Mucosa of gallbladder (tissue), 1 donor: ENCODE results near the gene BCCIP. TPM values are rescaled to one million over a fixed set of nuclear protein-coding genes. Genes with fewer than 3 reads are reported as not detected.

Experiments
- DNase-seq: peaks from one replicate; pipeline ENCODE4 v3.0.0-alpha.2; 2020; ENCODE audit warnings: low spot score
- total RNA-seq: library from RNA; stranded (reverse); gene quantifications from one replicate; pipeline ENCODE4 v1.2.1, GENCODE V29; 2021
- donor health status: DM: no; HTN: no; CAD: no.

Gene BCCIP
- total RNA-seq, 1 donor from 2014 or later: 40.7 TPM

DNA sequence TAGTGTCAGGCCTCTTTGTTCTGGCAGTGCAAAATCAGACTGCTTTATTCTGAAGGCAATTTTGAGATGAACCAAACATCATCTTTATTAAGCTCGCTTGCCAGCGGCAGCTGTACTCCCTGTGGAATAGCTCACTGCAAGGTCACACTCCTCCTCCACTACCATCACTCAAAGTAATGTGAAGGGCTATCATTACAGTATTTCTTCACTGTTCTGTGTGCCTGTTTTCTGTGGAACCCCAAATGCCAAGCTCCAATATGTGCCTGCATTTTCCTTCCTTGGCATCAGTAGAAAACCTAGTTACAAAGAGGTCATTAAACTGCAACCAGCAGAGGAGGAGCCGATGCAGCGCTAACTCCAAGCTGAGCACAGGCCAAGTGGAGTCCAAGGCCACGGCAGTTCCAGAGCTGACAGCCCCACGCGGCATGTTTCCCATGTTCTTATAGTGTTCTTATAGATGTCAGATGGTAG lies 21.4 kb downstream of the BCCIP start:
- no peak for DNase-seq

DNA sequence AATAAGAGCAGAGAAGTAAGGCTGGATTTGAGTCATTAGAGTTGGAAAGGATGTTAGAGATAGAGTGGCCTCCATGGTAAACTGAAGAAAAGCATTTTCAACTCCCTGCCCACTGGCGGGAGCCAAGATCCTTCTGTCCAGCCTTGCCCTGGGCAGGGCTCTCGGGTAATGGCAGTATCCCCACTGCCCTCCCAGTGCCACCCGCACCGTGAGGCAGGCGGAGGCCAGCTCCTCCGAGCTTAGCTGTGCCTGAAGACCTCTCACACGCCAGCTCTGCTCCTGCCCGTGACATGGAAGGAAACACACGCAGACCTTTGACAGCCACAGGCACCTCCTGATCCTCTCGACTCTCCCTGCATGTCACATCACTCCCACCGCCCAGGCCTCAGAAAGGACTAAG lies 22.3 kb downstream of the BCCIP start:
- no peak for DNase-seq

DNA sequence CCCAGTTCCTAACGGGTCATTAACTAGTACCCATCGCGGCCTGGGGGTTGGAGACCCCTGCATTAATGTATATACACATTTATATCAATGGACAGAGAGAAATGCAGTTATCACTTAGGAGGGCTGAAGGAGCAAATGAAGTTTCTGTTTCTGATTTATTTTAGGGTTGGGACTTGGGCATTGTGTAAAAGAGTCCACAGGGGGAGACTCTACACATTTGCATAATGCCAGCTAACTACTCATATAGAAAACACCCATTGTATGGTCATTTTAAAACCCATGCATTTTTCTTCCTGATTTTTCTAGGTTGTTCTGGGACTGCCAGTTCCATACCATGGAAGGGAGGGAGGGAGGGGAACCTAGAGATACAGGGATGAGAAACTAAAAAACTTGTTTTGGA lies 23.5 kb downstream of the BCCIP start:
- DNase-seq: no peak

- DNase-seq: no peak
Observed at GRCh38 chr10:125848371-125848770, 25.0 kb downstream of the BCCIP start.

DNA sequence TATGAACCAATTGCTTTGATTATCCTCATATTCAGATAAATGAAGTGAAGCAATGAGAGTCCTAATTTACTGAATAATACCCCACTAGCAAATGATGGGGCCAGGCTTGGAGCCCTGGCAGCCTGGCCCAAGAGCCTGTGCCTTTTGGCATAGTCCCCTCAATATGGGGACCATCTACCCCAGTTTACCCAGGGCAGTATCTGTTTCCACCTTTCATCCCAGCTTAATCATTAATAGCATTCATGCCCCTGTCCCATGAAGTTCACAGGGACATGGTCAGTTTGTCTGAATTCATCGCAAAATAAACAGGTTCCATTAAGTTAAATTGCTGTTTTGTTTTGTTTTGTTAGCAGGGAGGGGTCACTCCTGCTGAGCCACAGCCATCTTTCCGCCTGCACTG lies 25.5 kb downstream of the BCCIP start:
- no peak for DNase-seq

GRCh38 chr10:125849448-125849847 lies 26.1 kb downstream of the BCCIP start:
- DNase-seq: no peak

GRCh38 chr10:125850766-125851731 lies 27.7 kb downstream of the BCCIP start:
- no peak for DNase-seq

DNA sequence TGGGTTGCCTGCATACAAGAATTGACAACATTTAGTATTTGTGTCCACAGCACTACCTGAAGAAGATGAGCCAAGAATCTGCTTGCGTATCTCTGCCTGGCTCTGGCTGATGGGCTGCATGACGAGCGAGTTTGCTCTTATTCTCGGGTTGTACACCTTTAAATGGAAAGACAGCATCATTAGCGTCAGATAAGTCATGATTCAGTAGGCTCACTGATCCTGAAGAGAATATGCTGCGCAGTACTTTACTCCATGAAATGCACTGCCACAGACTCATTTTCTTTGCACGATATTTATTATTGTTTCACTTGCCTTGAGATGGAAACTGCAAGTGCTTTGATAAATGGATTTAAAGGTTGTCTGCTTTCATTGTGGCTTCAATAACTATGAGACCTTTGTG lies 29.1 kb downstream of the BCCIP start:
- no peak for DNase-seq

DNA sequence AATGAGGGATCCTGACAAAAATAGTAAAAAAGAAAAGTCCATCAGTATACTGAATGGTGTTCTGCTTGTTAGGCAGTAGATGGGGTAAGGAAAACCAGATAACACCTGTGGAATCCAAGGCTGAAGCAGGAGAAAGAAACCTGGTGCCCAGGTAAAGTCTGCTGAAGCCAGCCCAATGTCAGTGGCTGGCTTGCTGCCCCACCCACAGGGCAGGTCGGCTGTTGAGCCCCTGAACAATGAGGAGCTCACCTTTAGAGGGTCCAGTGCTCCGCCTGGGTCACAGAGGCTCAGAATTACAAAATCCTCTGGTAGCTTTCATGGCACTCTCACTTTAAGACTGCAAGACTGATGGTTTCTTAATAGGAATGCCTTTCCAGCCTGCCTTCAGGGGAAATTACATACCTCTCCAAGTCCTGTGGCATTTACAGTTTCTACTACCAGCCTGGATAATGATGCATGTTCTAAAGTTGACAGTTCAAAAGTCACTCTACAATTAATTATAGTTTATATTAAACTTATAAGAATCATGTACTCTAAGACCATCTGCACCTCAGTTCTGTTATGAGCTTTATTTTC lies 33.9 kb downstream of the BCCIP start:
- DNase-seq: no peak

- no peak for DNase-seq
Observed at GRCh38 chr10:125859128-125859817, 35.9 kb downstream of the BCCIP start.

DNA sequence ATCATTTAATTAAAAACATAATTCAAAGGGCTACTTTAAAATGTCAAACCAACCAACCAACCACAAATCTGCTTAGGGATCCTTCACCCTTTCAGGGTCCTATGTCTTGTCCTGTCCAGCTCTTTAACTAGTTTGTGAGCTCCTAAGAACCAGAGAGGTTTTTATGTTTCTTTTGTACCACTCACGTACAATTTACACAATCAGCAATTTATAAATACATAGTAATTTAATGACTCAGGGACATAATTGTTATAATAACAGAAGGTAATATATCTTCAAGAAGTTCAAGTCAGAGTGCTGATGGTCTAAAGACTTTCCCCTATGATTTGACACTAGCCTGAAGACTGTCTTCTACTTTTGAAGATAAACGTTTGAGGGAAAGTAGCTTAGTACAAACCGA lies 41.8 kb downstream of the BCCIP start:
- DNase-seq: no peak

DNA sequence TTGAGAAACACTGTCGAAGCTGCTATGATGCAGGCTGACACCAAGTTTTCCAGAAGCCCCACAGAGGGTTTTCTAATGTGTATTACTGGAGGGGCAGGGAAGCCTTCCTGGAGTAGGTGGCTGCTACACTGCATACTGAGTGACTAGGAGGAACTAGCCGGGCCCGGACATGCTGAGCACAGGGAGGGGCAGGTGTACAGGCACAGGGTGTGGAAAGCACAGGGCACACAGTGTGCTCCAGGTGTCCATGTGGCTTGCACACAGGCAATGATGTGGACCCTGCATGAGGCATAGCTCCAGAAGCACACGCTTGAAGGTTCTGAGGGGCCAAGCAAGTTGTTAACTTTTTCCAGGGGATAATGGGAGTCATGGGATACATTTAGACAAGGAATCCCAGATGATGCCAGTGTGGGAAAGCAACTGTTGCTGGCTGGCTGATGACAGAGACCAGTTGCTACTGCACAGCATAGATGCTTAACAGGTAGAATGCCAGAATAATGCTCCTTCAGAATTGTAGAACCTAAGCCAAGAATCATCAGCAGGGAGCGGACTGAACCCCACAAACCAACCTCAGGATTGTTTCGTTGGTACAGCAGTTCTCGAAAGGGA lies 43.2 kb downstream of the BCCIP start:
- no peak for DNase-seq

DNA sequence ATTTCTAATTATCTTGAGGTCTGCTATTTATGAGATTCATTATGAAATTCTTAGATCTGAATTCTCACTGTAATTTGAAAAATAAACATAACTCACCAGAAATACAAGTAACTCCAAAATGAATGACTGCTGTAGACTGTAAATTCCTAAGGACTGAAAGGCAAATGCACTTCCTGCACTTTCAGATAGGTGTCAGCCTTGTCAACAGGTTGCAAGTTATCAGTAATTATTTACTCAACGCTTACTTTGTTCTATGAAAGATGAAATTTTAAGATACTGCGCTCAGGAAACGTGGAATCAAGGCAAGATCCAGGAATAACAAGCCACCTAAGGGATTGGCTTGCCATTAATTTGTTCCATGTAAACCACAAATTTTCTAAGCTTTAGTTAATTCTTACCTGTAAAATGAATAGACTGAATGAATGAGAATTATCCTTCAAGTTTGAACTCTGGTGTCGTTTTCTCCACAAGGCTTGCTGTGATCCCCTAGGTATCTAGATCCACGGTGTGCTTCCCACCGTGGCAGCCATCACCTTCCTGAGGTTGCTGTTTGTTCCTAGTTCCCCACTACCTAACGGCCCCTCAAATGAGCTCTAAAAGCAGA lies 45.1 kb downstream of the BCCIP start:
- DNase-seq: no peak

DNA sequence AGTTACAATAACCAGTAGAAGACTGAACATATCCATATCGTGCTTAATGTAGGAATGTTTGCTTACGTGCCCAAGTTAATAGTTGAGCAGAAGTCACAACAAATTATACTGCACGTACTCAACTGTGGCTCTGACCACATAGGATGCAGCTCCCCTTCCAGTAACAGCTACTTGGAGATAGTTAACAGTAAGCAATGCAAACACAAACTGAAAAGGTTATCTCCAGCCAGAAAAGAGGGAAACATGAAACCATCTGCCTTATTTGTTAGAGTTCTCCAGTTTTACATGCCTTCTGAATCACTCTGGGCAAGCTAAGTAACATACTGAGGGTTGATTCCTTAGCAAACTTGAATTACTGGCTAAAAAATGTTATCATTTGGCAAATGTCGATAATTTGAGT lies 48.0 kb downstream of the BCCIP start:
- DNase-seq: no peak

DNA sequence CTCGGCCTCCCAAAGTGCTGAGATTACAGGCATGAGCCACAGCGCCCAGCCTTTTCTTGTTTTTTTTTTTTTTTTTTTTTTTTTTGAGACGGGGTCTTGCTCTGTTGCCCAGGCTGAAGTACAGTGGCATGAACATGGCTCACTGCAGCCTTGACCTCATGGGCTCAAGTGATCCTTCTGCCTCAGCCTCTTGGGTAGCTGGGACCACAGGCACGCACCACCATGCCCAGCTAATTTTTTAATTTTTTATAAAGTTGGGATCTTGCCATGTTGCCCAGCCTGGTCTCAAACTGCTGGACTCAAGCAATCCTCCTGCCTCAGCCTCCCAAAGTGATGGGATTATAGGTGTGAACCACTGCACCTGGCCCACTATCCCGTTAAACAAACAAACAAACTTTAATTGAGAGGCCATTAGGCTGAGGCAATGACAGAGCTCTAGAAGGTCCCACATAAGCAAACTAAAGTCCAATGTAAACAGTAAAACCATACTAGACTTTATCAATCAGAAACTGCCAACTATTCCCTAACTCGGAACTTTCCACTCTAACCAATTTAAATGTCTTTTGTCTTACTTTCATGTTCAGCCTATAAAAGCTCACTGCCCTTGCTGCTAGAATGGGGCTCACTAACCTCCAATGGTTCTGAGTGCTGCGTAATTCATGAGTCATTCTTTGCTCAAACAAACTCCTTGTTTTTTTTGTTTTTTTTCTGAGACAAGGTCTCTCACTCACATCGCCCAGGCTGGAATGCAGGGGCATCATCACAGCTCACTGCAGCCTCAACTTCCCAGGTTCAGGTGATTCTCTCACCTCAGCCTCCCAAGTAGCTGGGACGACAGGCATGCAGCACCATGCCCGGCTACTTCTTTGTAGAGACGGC lies 55.9 kb downstream of the BCCIP start:
- DNase-seq: no peak

GRCh38 chr10:125880719-125881118 lies 57.4 kb downstream of the BCCIP start:
- no peak for DNase-seq

DNA sequence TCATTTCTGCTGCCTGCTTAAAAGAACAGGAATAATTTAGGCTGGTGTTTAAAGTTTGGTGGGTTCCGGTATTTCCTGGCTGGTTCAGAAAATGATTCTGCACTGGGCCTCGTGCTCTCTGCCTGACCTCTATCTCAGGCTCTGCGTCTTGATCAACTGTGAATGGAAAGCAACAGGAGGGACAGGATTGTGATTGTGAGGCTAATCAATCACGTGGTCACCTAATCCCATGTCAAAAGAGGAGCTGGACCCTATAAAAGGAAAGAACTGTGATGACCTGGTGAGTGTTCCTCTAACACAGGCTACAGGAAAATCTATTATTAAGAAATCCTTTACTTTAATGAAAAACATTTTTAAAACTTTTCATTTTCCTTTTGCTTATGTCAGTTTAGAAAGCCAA lies 57.8 kb downstream of the BCCIP start, which contains the start of gene DHX32:
Gene DHX32 (minus strand): TSS at position 101 of the 400 bp plus-strand sequence. CDS start 468 bp downstream, outside the sequence.
- no peak for DNase-seq

DNA sequence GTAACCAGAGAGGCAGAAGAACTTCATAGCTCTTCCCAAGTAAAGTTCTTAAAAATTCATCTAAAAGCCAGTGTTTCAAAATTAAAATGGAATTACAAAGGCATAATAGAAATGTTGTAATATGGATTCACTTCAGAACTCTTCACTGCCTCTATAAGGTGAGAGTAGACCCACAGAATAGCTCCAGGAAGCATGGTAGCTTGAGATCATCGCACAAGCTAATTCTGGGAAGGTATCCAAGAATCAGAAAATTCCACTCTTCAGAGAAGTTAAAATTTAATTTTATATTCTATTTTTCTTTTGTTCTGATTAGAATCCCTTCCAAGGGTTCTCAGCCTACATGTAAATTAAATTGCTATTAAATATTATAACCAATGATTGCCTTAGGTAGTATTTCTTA lies 59.2 kb downstream of the BCCIP start:
- no peak for DNase-seq

GRCh38 chr10:125883211-125883610 lies 59.9 kb downstream of the BCCIP start:
- DNase-seq: no peak
